ENCODE data around the gene RPS4Y1.

RPS4Y1 gene

GRCh38 chrY:2835230-2835629 is 6.2 kb upstream of the RPS4Y1 start:
- no peak overlapping the region for H3K4me3 ChIP-seq (ENCODE audit: low read depth, low read length)
- TF ChIP-seq CTCF (IDR thresholded peaks at IDR 0.05; ENCODE audit: low read depth, low read length): no peak

- no peak overlapping the region for H3K4me3 ChIP-seq (ENCODE audit: low read depth, low read length)
- TF ChIP-seq CTCF (IDR thresholded peaks at IDR 0.05; ENCODE audit: low read depth, low read length): no peak
Observed at GRCh38 chrY:2837078-2837477, 4.3 kb upstream of the RPS4Y1 start.

DNA sequence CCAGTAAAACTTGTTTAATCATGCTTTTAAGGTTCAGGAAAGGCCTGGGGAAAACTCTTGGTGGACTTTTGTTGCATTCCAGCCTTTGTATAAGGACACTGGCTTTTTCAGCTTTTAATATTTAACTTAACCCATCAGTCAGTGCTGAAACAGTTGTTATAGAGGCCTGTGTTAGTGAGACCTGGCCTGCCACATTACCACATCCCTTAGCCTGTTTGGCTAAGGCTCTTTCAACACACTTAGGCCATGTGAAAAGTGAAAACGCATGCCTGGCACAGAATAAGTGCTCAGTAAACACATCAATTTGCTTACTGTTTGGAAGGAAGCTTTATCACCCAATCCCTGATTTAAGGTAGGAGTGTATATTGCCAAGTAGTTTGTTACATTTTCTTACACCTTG is 3.5 kb upstream of the RPS4Y1 start:
- no peak for TF ChIP-seq CTCF (IDR thresholded peaks at IDR 0.05; ENCODE audit: low read depth, low read length)
- H3K4me3 ChIP-seq (ENCODE audit: low read depth, low read length): no peak overlapping the region

DNA sequence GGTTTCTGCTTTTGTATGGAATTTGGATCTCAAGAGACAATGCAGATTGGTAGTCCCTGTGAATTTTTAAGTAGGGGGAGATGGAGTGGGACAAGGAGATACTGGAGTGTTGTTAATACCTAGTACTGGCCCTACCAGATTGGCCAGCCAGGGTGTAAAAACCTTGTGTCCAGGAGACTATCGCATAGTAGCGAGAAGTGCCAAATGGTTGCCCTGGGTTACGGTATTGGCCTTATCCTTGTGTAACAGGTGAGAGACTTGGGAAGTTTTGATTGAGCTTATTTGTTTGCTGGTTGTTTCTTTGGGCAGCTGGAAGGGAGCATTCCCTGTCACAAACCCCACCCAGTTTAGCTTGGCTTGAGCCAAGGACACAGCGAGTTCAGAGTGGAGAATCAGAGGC is 5.4 kb downstream of the RPS4Y1 start:
- H3K4me3 ChIP-seq (ENCODE audit: low read depth, low read length): no peak overlapping the region
- no peak for TF ChIP-seq CTCF (IDR thresholded peaks at IDR 0.05; ENCODE audit: low read depth, low read length)

DNA sequence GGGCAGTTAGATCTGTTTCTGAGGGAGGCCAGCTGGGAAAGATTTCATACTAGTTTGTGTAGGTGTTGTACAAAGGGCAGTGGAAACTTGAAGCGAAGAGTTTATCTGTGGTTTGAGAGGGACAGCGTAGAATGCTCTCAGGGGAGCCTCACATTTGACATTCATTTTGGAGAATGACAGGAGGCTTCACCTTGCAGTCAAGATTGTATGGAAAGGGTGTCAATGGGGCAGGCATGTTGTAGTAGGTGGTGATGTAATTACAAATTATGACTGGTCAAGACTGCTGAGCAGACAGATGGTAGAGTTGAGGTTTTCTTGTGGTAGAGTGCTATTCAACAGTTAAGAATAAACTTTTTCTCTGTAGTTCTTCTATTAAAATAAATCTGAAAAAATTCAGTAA is 7.0 kb downstream of the RPS4Y1 start:
- TF ChIP-seq CTCF (IDR thresholded peaks at IDR 0.05; ENCODE audit: low read depth, low read length): no peak

DNA sequence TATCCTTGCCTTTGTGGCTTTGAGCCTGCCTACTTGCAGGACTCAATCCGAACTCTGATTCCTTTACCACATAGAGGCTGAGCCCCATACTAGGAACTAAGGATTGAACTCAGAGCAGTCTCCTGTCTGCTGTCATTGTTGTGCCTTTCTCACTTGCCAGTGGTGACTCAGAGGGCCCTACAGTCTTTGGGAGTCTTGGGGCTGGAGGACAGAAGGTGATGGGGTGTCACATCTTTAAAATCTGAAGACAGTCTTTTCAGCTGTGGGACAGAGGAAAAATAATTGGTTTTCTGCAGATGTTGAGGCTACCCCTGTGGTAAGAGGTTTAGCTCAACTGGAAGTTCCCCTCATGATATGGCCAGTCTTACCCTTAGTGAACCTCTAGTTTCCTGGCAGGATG is 8.0 kb downstream of the RPS4Y1 start:
- TF ChIP-seq CTCF (IDR thresholded peaks at IDR 0.05; ENCODE audit: low read depth, low read length): no peak
- no peak overlapping the region for H3K4me3 ChIP-seq (ENCODE audit: low read depth, low read length)

More for the DNA sequence above, 7.0 kb downstream of the RPS4Y1 start:
- no peak overlapping the region for H3K4me3 ChIP-seq (ENCODE audit: low read depth, low read length)

GRCh38 chrY:2854145-2854774 is 12.9 kb downstream of the RPS4Y1 start:
- no peak for TF ChIP-seq CTCF (IDR thresholded peaks at IDR 0.05; ENCODE audit: low read depth, low read length)
- no peak overlapping the region for H3K4me3 ChIP-seq (ENCODE audit: low read depth, low read length)

Data from WI38 (cell line).